Posterior cingulate gyrus (tissue), 11 donors: Measurements from ENCODE around the gene PRRG3.

Experiments
- DNase-seq, 10 donors: peaks; one replicate each; pipeline versions ENCODE4 v3.0.0 to v3.0.0-alpha.2; 2020 to 2021; ENCODE audit warnings: mixed read lengths in 3 of 10
- intact Hi-C: fragments of 100-400 bp; cut with DNase I; formaldehyde crosslinking; loops from one replicate; pipeline ENCODE4 v1.15.1; 2023

PRRG3 gene

DNA sequence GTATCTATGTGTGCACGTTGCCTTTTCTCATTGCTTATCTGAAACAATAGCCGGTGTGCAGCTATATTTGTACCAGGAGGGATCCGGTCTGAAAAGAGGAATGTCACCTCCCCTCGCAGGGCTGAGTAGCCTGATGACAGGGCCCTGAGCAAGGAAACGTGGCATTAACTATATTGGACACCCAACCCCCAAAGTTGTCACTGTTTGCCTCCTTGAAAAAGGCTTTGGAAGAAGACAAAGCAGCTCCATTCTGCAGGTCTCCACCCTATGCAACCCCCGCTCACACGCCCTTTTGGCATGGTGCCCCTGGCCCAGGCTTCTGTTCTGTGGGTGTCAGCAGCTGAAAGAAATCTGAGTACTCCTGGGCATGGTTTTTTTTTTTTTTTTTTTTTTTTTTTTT, 8.2 kb downstream of the PRRG3 start:
- peak in 1 of 10 donors; percentile 70 for DNase-seq

DNA sequence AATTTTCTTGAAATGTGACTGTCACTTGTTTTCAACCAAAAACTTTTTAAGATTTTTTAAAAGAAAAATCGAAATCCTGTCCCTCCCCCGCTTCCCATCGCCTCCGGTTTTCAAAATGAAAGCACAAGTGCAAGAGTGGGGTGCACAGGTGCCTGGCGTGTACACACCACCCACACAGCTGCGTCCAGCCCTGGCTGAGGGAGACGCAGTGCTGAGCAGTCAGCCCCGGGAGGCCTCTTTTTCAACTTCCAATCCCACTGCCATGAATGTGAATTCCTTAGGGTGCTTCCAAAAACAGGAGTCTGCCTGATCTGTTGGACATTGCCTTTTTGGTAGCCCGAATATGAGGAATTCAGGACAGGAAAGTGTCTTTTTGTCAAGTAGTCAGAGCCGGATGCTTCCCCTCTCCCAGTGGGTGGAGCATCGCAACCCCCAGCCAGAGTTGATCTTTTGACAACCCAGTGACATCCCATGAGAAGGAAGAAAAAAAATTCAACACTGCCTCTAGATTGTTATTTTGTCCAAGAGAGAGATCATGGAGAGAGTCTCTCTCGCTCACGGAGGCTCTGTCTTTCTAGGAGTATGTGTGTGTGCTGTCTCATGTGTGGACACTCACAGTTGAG, 8.9 kb downstream of the PRRG3 start:
- DNase-seq: peak in 2 of 10 donors; percentile 5 to 64
- intact Hi-C loops: no loop called here

More for the DNA sequence above, 8.2 kb downstream of the PRRG3 start:
- intact Hi-C loops: no loop called here

DNA sequence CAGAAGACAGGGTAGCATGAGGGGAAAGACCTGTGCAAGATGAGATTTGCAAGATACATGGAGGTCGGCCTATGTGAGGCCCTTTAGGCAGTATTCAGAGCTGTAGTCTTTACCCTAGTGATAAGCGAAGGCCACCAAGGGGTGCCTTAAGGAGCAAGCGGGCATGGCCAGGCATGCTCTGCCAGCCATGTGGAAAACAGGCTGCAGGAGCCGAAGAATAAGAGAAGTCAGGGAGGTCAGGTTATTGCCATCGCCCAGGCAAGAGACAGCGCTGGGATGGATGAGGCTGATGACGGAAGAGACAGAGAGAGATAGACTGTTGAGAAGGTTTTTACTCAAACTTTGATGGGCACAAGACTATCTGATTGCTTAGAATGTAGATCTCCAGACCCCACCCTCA, 13.6 kb downstream of the PRRG3 start:
- no peak for DNase-seq
- intact Hi-C loops: no loop called here

DNA sequence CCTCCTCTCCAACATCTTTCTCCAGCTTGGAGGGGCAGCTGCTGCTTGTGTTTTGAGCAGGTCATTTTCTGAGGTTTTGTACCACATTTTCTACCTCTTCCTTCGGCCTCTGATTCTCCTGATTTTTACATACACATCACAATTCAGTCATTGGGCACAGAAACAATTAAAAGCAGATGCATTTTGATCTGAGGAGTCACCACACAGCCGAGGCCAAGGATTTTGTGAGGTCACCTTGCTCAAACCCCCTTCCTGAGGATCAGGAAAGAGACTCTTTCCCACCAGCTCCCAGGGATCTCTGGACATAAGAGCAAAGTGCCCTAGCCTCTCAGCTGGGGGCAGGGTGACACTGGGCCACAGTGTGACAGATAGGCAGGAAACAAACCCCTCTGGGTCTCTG, 15.2 kb downstream of the PRRG3 start:
- no peak for DNase-seq
- intact Hi-C loops: no loop called here

DNA sequence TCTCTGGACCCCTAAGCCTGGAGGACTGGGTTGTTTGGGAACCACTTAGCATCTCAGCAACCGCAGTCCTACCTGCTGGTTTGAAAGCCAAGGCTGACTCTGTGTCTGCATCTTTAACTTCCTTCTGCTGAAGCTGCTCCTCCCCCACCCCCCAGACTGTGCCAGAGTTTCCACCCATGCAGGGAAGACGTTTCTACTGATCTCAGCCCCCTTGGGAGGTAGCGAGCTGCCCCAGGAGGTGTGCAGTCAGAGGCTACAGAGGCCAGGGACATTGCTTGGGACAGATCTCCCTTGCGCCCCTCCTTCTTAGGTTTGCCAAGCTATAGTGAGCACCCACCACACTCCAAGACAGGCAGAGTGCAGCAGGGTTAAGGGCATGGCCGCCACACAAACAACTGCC, 15.9 kb downstream of the PRRG3 start:
- peak in 1 of 10 donors; percentile 32 for DNase-seq
- intact Hi-C loops: no loop called here

DNA sequence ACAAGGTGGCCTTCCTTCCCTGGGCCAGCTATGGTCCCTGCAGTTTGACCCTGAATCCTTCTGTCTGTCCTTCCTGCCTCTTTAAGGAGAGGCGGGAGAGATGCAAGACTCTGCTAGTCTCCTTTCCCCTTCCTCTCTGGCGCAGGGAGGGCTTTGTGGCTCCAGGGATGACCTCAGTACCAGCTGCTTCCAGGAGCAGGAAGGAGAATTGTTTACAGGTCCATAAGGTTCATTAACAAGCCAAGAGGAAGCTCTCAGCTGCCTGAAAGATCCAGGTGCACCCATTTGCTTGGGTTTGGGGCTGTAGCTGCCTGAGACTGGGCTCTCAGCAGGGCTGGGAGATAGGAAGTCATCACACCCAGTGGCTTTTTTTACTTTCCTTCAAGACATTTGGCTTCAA, 16.5 kb downstream of the PRRG3 start:
- intact Hi-C loops: no loop called here
- DNase-seq: no peak

DNA sequence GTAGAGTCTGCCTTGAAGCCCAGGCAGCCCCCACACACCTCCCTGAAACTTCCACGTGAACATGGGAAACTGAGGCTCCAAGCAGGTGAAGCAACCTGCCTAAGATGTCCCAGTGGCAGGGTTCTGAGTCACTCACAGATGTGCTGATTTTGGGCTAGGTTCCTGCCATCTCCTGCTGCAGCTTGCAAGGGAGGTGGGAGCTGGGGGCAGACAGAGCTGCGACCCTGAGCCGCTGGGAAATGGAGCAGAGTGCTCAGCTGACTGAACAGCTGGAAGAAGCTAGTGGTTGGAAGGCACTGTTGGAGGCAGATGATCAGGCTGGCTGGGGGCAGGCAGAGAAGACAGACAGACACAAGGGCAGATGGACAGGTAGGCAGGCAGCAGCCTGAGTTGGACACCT, 17.0 kb downstream of the PRRG3 start:
- peak in 1 of 10 donors; percentile 23 for DNase-seq

DNA sequence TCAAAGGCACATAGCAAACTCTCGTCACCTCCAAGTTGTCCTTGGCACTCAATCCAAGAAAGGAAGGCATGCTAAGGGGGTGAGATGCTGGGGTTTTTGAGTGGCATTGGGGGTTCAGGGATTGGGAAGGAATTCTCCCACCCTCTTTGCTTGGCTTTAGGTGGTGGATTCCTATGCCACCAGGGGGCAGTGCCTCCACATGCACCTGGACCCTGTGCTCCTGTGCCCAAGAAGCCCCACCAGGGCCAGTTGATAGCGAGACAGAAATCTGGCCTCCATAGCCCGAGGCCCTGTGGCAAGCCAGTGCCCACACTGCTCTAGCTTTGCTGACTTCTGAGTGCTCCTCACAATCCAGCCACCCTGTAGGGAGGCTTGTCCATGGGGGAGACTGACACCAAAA, 18.6 kb downstream of the PRRG3 start:
- peak in 1 of 10 donors; percentile 62 for DNase-seq
- intact Hi-C loops: no loop called here

More for the DNA sequence above, 17.0 kb downstream of the PRRG3 start:
- intact Hi-C loops: no loop called here

DNA sequence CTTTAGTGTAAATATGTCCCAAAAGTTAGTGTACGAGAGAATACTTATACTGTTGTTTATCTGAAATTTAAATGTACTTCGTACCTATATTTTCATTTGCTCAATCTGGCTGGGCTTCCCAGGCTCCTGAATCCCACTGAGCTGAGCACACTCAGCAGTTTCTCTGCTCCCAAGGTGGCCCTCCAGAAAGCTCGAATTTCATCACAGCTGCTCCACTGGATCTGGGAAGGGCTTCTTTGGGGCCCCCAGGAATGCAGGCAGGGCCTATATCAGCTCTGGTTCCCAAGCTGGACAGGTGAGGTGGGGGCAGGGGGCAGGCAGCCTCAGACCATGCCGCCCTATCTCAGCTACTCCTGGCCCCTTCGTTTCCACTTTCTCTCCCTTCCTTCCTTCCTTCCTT, 19.1 kb downstream of the PRRG3 start:
- no peak for DNase-seq
- intact Hi-C loops: no loop called here

DNA sequence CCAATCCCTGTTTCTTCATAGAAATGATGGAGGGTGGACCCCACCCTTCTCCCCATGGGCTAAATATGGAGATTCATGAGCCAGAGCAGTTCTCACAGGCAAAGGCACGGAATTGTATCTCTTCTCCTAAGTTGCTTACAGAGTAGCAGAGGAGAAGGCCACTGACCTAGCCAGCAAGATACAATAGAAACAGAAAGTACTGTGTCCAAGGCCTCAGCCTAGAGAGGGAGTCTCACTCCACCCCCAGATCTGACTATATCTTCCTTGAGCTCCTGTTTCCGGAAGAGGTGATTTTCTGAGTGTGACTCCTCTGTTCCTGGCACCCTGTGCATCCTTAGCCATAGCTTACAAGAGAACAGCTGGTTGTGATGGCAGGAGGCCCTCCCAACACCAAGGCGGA, 20.5 kb downstream of the PRRG3 start, which contains the start of gene FATE1:
FATE1 (plus strand) TSS at position 284 of the 400 bp plus-strand sequence; CDS start at position 369, 85 bp downstream.
- intact Hi-C loops: no loop called here

DNA sequence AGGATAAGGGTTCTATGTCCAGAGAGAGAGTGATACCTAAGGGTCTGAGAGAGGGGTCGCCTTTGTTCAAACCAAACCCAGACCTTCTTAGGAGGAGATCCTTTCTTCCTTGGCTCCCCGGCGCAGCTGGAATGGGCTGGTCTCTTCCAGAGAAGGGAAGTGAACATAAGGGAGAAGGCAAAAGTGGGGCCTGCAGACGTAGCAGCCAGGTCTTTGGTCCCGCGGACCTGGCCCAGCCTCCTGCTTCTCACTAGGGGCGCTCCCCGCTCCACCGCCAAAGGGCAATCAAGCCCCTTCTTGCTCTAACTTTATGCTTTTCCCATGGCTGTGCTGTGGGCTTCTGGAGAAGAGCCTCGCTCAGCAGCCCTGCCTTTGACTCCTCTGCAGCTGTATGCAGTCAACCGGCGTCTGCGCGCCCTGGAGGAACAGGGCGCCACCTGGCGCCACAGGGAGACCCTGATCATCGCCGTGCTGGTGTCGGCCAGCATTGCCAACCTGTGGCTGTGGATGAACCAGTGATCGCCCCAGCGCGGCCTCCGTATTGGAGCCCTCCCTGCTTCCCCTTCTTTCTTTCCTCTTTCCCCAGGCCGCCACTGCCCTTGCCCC, 27.1 kb downstream of the PRRG3 start:
- peak in 1 of 10 donors; percentile 30 for DNase-seq

More for the DNA sequence above, 20.5 kb downstream of the PRRG3 start, which contains the start of gene FATE1:
- DNase-seq: no peak

DNA sequence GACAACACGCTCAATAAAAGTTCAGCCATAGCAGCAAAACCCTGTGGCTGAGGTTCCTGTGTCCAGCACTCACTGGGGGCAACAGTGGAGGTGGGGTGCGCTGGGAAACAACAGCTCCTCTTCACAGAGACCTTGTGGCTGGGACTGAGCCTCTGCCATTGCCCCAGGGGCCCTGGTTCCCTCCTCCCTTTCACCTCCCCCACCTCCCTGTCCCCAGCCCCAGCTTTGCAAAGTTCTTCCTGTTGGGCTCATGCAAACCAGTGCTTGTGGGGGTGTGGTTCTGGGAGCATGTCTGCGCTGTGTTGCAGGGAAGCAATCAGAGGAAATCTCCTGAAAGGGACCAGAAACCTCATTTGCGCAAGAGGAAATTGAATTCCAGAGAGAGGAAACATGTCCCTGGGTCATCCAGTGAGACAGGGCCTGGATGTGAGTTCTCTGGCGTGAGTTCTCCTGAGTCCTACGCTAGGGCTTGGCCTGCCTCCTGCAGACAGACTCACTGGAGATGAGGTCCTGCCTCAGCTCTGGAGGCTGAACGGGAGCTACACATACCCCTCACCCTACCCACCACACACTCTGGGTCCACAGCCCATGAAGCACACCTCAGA, 28.0 kb downstream of the PRRG3 start:
- DNase-seq: no peak
- intact Hi-C loops: no loop called here

More for the DNA sequence above, 27.1 kb downstream of the PRRG3 start:
- intact Hi-C loops: no loop called here

DNA sequence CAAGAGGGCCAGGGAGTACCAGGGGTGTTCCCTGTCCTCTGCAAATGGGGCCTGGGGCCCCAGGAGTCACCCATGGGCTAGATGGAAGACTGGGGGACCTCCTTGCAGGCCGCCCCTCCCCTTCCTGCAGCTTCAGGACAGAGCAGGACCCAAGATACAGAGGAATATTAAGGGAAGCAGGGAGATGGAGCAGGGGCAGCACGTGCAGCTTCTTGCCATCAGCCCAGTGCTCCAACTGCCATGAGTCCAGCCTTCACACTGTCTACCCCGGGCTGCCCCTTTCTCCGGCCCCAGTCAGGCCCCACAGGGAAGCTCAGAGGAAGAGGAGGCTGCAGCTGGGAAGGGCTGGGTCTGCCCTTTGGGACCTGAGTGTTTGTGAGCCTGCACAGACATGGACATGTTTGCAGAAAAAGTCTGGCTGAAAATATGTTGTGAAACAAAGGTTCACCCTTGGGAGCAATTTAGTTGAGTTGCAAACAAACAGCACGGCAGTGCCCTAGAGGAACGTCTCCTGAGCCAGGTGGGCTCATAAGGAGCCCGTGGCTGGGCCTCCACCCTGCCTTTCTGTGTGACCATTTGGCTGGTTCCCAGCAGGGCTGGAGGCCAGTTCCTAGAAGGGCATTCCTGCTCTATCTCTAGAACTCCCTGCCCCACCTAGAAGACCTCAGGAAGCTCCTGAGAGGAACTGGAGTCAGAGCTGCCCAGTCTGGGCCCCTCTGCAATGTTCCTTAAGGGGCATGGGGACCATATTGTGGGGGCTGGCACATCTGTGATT, 29.5 kb downstream of the PRRG3 start:
- no peak for DNase-seq
- intact Hi-C loops: no loop called here

DNA sequence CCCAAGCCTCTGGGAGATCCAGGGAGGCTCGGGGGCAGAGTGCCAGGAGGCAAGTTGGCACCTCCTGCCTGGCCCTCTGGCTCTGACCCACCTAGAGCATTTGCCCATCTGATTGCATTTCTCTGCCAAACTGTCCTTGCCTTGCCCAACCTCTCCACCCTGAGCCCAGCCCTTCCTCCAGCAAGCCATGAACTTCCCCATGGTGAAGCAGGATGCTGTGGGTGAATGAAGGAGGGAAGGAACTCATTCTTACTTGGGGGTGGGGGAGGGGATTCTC, 30.0 kb downstream of the PRRG3 start:
- DNase-seq: no peak
- intact Hi-C loops: no loop called here

DNA sequence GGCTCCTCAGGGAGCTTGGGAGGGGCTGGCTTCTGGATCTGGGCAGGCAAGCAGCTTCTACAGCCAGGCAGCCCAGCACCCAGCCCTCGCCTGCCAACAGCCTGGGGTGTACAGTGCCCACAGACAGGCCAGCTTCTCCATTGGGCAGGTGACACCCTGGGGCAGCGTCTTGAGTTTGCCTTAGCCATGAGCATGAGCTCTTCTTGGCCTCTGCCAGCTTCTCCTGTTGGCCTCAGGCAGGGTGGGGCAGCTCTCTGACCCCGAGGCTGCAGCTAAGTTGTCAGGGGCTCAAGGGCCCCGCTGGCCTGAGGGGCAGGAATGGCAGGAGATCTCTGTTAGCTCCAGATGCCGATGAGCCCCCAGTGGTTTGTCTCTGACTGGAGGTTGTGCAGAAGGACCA, 31.5 kb downstream of the PRRG3 start:
- DNase-seq: no peak
- intact Hi-C loops: no loop called here

DNA sequence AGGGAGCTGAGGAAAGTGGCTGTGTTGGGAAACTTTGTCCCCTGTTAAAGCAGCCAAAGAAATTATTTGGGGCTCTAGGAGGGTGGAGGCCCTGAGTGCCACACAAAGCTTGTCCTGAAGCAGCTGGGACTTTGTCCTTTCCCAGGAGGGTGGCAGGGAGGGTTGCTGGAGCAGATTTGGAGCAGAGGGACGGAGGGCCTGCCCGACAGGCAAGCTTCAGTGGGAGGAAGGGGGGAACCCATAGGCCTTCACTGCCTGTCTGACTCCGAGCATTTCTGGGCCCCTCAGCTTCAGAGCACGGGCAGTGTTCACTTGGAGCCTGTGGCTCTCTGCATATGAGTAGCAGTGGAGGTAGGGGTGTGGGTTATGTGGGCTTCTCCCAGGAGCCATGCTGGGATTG, 32.1 kb downstream of the PRRG3 start:
- intact Hi-C loops: no loop called here
- no peak for DNase-seq

DNA sequence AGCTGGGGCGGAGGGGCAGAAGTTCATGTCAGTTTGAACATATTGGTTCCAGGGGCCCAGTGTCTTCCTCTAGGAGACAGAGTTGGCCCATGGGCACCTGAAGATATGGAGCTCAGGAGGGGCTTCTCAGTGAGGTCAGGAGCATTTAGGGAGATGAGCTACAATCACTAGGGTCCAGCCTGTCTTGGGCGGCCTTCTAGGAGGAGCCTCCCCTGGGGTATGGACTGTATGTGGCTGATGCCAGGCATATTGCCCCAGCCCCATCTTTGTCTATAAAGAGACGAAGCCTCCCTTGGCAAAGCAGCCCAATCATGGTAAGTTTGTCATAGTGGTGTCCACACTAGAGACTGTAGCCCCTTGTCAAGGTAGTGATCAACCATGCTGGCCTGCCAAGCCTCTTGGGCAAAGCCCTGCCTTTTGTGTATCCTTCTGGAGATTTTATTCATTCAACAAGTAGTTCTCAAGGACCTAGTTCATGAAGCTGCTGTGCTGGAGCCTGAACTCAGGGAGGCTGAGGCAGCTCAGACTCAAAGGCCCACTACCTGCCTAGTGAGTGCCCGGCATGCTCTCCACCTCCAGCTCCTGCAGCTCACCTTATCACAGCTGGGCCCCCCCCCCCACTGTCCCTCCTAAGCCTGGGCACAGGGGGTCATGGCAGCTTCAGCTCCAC, 33.9 kb downstream of the PRRG3 start:
- DNase-seq: no peak
- intact Hi-C loops: no loop called here

DNA sequence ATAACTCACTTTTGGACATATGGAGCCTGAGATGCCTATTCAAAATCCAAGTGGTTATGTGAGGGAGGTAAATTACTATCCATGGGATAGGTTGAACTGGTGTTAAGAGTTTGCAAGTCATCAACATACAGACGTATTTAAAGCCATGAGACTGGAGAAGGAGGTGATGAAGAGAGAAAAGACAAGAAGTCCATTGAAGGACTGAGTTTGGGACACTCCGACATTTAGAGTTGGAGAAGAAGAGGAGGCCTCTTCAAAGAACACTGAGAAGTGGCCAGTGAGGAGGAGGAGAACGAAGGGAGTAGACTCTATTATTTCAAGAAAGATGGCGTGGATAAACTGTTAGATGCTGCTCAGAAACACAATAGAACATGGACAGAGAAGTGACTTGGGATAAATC, 39.2 kb downstream of the PRRG3 start, which contains the start of gene CNGA2:
CNGA2 (plus strand) TSS at position 301 of the 400 bp plus-strand sequence. CDS start 3,738 bp downstream, outside the sequence.
- intact Hi-C loops: no loop called here

DNA sequence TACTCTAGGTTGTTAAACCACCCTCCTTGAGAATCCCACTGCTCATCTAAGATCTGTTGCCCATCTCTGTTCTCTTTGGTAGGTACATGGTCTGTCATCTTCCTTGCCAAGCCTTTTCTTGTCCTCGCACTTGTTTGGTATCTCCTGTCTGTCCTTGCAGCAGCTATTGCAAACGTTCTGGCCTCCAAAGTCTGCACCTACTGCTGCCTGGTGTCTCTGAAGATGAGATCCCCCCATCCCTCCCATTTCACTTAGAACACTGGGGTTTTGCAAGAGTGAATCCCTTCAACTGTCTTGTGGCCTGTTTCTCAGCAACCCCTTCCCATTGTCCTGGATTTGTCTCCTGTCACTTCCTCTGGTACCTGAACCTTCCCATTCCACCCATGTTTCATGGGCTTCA, 40.0 kb downstream of the PRRG3 start:
- no peak for DNase-seq

More for the DNA sequence above, 39.2 kb downstream of the PRRG3 start, which contains the start of gene CNGA2:
- no peak for DNase-seq

DNA sequence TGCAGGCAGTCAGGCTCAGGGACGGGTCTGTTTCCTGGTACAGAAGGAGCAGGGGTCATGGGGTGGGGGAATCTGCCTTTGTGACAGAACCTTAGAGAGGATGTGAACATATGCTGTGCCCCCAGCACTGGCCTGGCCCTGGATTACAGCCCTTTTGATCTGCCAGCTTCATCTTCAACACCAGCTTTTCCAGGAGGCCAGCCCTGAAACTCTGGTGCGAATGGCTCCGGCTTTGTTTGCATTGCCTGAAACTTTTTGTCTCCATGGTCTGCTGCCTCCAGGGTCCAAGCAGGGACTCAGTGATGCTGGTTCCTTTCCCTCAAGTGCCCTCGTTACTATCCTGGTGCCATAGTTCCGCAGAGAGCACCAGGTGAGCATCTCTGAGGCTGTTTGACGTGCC, 41.4 kb downstream of the PRRG3 start:
- intact Hi-C loops: no loop called here
- peak in 1 of 10 donors; percentile 55 for DNase-seq

More for the DNA sequence above, 40.0 kb downstream of the PRRG3 start:
- intact Hi-C loops: no loop called here

DNA sequence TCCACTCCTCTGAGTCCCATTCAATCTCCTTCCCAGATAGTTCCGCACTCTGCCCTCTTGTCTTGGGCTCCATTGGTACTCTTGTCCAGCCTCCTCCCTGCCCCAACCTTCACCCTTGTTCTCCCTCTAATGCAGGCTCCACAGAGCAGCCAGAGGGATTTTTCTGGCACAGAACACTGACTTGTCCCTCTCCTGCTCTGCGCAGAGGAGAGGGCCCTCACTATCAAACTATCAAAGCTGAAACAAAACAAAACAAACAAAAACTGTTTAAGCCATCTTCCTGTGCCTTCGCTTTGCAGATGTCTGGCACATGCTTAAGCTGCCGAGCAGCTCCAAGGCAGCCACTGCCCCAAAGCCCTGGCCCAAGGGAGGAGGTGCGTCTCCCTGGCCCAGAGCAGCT, 42.2 kb downstream of the PRRG3 start:
- DNase-seq: no peak
- intact Hi-C loops: no loop called here
